ENCODE measurements around the gene USP34.

The USP34 gene

GRCh38 chr2:61334466-61334865 lies 136.4 kb downstream of the USP34 start:
- H3K4me3 ChIP-seq (ENCODE audit: insufficient read depth in 1 of 2, low read depth in 1 of 2, low read length in 2 of 2) = no peak overlapping the region
- H3K4me1 ChIP-seq (ENCODE audit: control insufficient read depth, insufficient read depth, low read depth, low read length) = no peaks in the 10 kb centered on the region
- H3K27me3 ChIP-seq (ENCODE audit: control insufficient read depth in 1 of 2, insufficient read depth in 1 of 2, low read length in 2 of 2) = no peaks in the 10 kb centered on the region
- peaks cover 12 to 94% of the 10 kb centered on the region in 2 experiments for H3K36me3 ChIP-seq (ENCODE audit: control insufficient read depth in 1 of 2, insufficient read depth in 2 of 2, low read depth in 1 of 2, low read length in 2 of 2)
- no peak overlapping the region for H4K8ac ChIP-seq (ENCODE audit: low read length)
- peaks cover 17% of the 10 kb centered on the region for H3K79me1 ChIP-seq (replicated peaks; ENCODE audit: low read length, poor library complexity, severe bottlenecking)
- no peak overlapping the region for H3K4ac ChIP-seq (ENCODE audit: low read depth in 1 of 2, low read length in 2 of 2)
- no peak overlapping the region for H3K23ac ChIP-seq (ENCODE audit: low read length in 2 of 2)
- no peak overlapping the region for H2BK5ac ChIP-seq (ENCODE audit: low read depth, low read length, poor library complexity, severe bottlenecking)
- H2BK12ac ChIP-seq (ENCODE audit: low read length in 2 of 2) = no peak overlapping the region
- H4K91ac ChIP-seq (ENCODE audit: low read length) = no peak overlapping the region
- H3K9me3 ChIP-seq (ENCODE audit: control insufficient read depth, low read length) = no peaks in the 10 kb centered on the region
- no peak overlapping the region for H2BK15ac ChIP-seq (ENCODE audit: low read depth, poor library complexity, severe bottlenecking)
- H3K9ac ChIP-seq (ENCODE audit: low read length) = no peak overlapping the region
- no CpG with 5 or more reads among the region's 2 CpGs for WGBS
- H3K14ac ChIP-seq (ENCODE audit: low read length in 2 of 2) = no peak overlapping the region
- H2BK120ac ChIP-seq (ENCODE audit: low read depth, low read length) = no peak overlapping the region
- no peak overlapping the region for H3K18ac ChIP-seq (ENCODE audit: low read depth in 1 of 2, low read length in 2 of 2)
- H2AFZ ChIP-seq (ENCODE audit: low read depth, low read length) = no peak overlapping the region
- DNase-seq = no peak
- H3K27ac ChIP-seq (ENCODE audit: low read length, poor library complexity, severe bottlenecking) = no peak overlapping the region
- no peak overlapping the region for H2AK5ac ChIP-seq (ENCODE audit: low read length, severe bottlenecking)
- H3K4me2 ChIP-seq (ENCODE audit: low read length, poor library complexity, severe bottlenecking) = no peak overlapping the region

GRCh38 chr2:61328707-61329251 lies 142.1 kb downstream of the USP34 start:
- Histone ChIP-seq H3K4ac (ENCODE audit: low read depth in 1 of 2, low read length in 2 of 2) (no peak overlapping the region), H3K27ac (ENCODE audit: low read length, poor library complexity, severe bottlenecking) (no peak overlapping the region), H2AK5ac (ENCODE audit: low read length, severe bottlenecking) (no peak overlapping the region), H2BK15ac (ENCODE audit: low read depth, poor library complexity, severe bottlenecking) (no peak overlapping the region), H3K9me3 (ENCODE audit: control insufficient read depth, low read length) (no peaks in the 10 kb centered on the region), H4K8ac (ENCODE audit: low read length) (no peak overlapping the region), H3K27me3 (ENCODE audit: control insufficient read depth in 1 of 2, insufficient read depth in 1 of 2, low read length in 2 of 2) (no peaks in the 10 kb centered on the region), H3K9ac (ENCODE audit: low read length) (no peak overlapping the region), H3K36me3 (ENCODE audit: control insufficient read depth in 1 of 2, insufficient read depth in 2 of 2, low read depth in 1 of 2, low read length in 2 of 2) (peaks cover 10 to 84% of the 10 kb centered on the region in 2 experiments), H4K91ac (ENCODE audit: low read length) (no peak overlapping the region), H3K18ac (ENCODE audit: low read depth in 1 of 2, low read length in 2 of 2) (no peak overlapping the region), H2BK120ac (ENCODE audit: low read depth, low read length) (no peak overlapping the region), H3K23ac (ENCODE audit: low read length in 2 of 2) (no peak overlapping the region), H3K4me2 (ENCODE audit: low read length, poor library complexity, severe bottlenecking) (no peak overlapping the region), H3K4me1 (ENCODE audit: control insufficient read depth, insufficient read depth, low read depth, low read length) (no peaks in the 10 kb centered on the region), H2BK5ac (ENCODE audit: low read depth, low read length, poor library complexity, severe bottlenecking) (no peak overlapping the region), H2BK12ac (ENCODE audit: low read length in 2 of 2) (no peak overlapping the region), H3K14ac (ENCODE audit: low read length in 2 of 2) (no peak overlapping the region), H3K79me1 (replicated peaks; ENCODE audit: low read length, poor library complexity, severe bottlenecking) (peaks cover 20% of the 10 kb centered on the region), H3K4me3 (ENCODE audit: insufficient read depth in 1 of 2, low read depth in 1 of 2, low read length in 2 of 2) (no peak overlapping the region), H2AFZ (ENCODE audit: low read depth, low read length) (no peak overlapping the region)
- 49% methylated on average over 11 of the region's 11 CpGs for WGBS
- DNase-seq = peak; percentile 82

- 100% methylated on average over 2 of the region's 3 CpGs for WGBS
- no peak for DNase-seq
- Histone ChIP-seq H3K9ac (ENCODE audit: low read length) (no peak overlapping the region), H4K91ac (ENCODE audit: low read length) (no peak overlapping the region), H2BK12ac (ENCODE audit: low read length in 2 of 2) (no peak overlapping the region), H3K36me3 (ENCODE audit: control insufficient read depth in 1 of 2, insufficient read depth in 2 of 2, low read depth in 1 of 2, low read length in 2 of 2) (peaks cover 10 to 82% of the 10 kb centered on the region in 2 experiments), H2AK5ac (ENCODE audit: low read length, severe bottlenecking) (no peak overlapping the region), H4K8ac (ENCODE audit: low read length) (no peak overlapping the region), H3K23ac (ENCODE audit: low read length in 2 of 2) (no peak overlapping the region), H2AFZ (ENCODE audit: low read depth, low read length) (no peak overlapping the region), H3K4me1 (ENCODE audit: control insufficient read depth, insufficient read depth, low read depth, low read length) (no peaks in the 10 kb centered on the region), H3K9me3 (ENCODE audit: control insufficient read depth, low read length) (no peaks in the 10 kb centered on the region), H3K4me2 (ENCODE audit: low read length, poor library complexity, severe bottlenecking) (no peak overlapping the region), H3K4me3 (ENCODE audit: insufficient read depth in 1 of 2, low read depth in 1 of 2, low read length in 2 of 2) (no peak overlapping the region), H2BK120ac (ENCODE audit: low read depth, low read length) (no peak overlapping the region), H3K4ac (ENCODE audit: low read depth in 1 of 2, low read length in 2 of 2) (no peak overlapping the region), H3K18ac (ENCODE audit: low read depth in 1 of 2, low read length in 2 of 2) (no peak overlapping the region), H2BK5ac (ENCODE audit: low read depth, low read length, poor library complexity, severe bottlenecking) (no peak overlapping the region), H3K79me1 (replicated peaks; ENCODE audit: low read length, poor library complexity, severe bottlenecking) (peaks cover 18% of the 10 kb centered on the region), H3K27ac (ENCODE audit: low read length, poor library complexity, severe bottlenecking) (no peak overlapping the region), H3K14ac (ENCODE audit: low read length in 2 of 2) (no peak overlapping the region), H2BK15ac (ENCODE audit: low read depth, poor library complexity, severe bottlenecking) (no peak overlapping the region), H3K27me3 (ENCODE audit: control insufficient read depth in 1 of 2, insufficient read depth in 1 of 2, low read length in 2 of 2) (no peaks in the 10 kb centered on the region)
Measured at GRCh38 chr2:61327173-61327572, 143.7 kb downstream of the USP34 start.

GRCh38 chr2:61326423-61326822 lies 144.5 kb downstream of the USP34 start:
- no peak overlapping the region for H3K4me3 ChIP-seq (ENCODE audit: insufficient read depth in 1 of 2, low read depth in 1 of 2, low read length in 2 of 2)
- H3K18ac ChIP-seq (ENCODE audit: low read depth in 1 of 2, low read length in 2 of 2) = no peak overlapping the region
- H2AFZ ChIP-seq (ENCODE audit: low read depth, low read length) = no peak overlapping the region
- H3K4me2 ChIP-seq (ENCODE audit: low read length, poor library complexity, severe bottlenecking) = no peak overlapping the region
- H2BK12ac ChIP-seq (ENCODE audit: low read length in 2 of 2) = no peak overlapping the region
- no peak overlapping the region for H3K27ac ChIP-seq (ENCODE audit: low read length, poor library complexity, severe bottlenecking)
- peaks cover 18% of the 10 kb centered on the region for H3K79me1 ChIP-seq (replicated peaks; ENCODE audit: low read length, poor library complexity, severe bottlenecking)
- no peaks in the 10 kb centered on the region for H3K27me3 ChIP-seq (ENCODE audit: control insufficient read depth in 1 of 2, insufficient read depth in 1 of 2, low read length in 2 of 2)
- no peak overlapping the region for H4K8ac ChIP-seq (ENCODE audit: low read length)
- no CpG with 5 or more reads among the region's 3 CpGs for WGBS
- no peak overlapping the region for H3K14ac ChIP-seq (ENCODE audit: low read length in 2 of 2)
- no peak overlapping the region for H2BK5ac ChIP-seq (ENCODE audit: low read depth, low read length, poor library complexity, severe bottlenecking)
- no peak overlapping the region for H2AK5ac ChIP-seq (ENCODE audit: low read length, severe bottlenecking)
- H2BK15ac ChIP-seq (ENCODE audit: low read depth, poor library complexity, severe bottlenecking) = no peak overlapping the region
- H3K36me3 ChIP-seq (ENCODE audit: control insufficient read depth in 1 of 2, insufficient read depth in 2 of 2, low read depth in 1 of 2, low read length in 2 of 2) = peaks cover 12 to 81% of the 10 kb centered on the region in 2 experiments
- no peaks in the 10 kb centered on the region for H3K9me3 ChIP-seq (ENCODE audit: control insufficient read depth, low read length)
- H3K4ac ChIP-seq (ENCODE audit: low read depth in 1 of 2, low read length in 2 of 2) = no peak overlapping the region
- no peaks in the 10 kb centered on the region for H3K4me1 ChIP-seq (ENCODE audit: control insufficient read depth, insufficient read depth, low read depth, low read length)
- H3K9ac ChIP-seq (ENCODE audit: low read length) = no peak overlapping the region
- no peak overlapping the region for H4K91ac ChIP-seq (ENCODE audit: low read length)
- DNase-seq = no peak
- no peak overlapping the region for H3K23ac ChIP-seq (ENCODE audit: low read length in 2 of 2)
- no peak overlapping the region for H2BK120ac ChIP-seq (ENCODE audit: low read depth, low read length)

Measured in mesenchymal stem cell (in vitro differentiated cells and primary cell).